ENCODE data around the gene ARHGEF10L.

The ARHGEF10L gene

DNA sequence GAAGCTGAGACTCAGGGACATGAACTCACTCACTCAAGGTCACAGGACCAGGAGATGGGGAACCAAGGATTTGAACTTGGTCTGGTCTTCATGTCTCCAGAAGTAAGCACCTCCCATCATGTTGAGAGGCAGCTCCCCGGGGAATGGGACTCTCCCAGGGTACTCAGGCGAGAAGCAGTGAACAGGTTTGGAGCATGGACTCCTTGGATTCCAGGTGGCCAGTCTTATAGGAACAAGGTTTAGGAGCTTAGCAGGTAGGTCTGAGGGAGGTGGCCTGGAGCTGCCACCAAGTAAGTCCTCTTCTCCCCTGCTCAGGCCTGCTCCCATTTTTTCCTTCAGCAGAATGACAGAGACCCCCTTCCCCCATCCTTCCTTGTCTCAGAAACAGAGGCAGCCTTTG, 14.9 kb upstream of the ARHGEF10L start:
- H3K9me3 ChIP-seq (ENCODE audit: control insufficient read depth, low read length), result no peaks in the 10 kb centered on the region
- no peak overlapping the region for H3K9ac ChIP-seq (ENCODE audit: low read length)
- peaks cover 9% of the 10 kb centered on the region for H3K27me3 ChIP-seq (replicated peaks; ENCODE audit: control insufficient read depth, insufficient read depth, low read length)
- H3K4me3 ChIP-seq (ENCODE audit: low read length), result no peak overlapping the region
- DNase-seq (ENCODE audit: low read depth), result no peak
- H3K4me1 ChIP-seq (ENCODE audit: control insufficient read depth, insufficient read depth, low read length), result peaks cover 20% of the 10 kb centered on the region
- no peaks in the 10 kb centered on the region for H3K36me3 ChIP-seq (ENCODE audit: control insufficient read depth, insufficient read depth, low read length, severe bottlenecking)

DNA sequence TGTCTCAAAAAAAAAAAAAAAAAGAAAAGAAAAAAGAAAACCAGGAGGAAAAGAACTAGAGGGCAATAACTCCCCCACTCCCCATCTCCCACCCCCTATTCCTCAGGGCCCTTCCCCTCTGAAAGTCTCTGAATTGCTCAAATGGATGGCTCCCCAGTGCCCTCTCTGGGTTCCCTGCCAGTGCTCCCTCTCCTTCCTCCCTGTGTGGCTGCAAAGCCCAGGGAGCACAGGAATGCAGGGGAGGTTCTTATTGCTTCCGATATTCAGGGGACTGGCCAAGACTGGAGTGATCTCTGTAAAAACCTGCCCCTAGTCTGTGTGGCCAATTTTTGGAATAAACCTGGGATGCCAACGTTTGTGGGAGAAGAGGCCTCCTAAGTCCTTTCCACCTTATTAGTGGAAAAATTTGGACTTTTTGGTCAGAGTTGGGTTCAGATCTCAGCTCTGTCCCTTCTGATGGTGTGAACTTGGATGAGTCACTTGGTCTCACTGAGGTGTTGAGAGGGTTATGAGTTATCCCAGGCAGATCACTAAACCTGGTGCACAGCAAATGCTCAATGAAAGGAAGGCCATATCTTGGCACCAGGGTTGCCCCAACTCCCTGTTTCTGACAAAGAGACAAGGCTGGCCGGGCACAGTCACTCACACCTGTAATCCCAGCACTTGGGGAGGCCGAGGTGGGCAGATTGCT, 13.4 kb upstream of the ARHGEF10L start:
- no peak for DNase-seq (ENCODE audit: low read depth)
- Histone ChIP-seq H3K4me3 (ENCODE audit: low read length) (no peak overlapping the region), H3K9ac (ENCODE audit: low read length) (no peak overlapping the region), H3K36me3 (ENCODE audit: control insufficient read depth, insufficient read depth, low read length, severe bottlenecking) (no peaks in the 10 kb centered on the region), H3K27me3 (replicated peaks; ENCODE audit: control insufficient read depth, insufficient read depth, low read length) (peaks cover 9% of the 10 kb centered on the region), H3K9me3 (ENCODE audit: control insufficient read depth, low read length) (no peaks in the 10 kb centered on the region), H3K4me1 (ENCODE audit: control insufficient read depth, insufficient read depth, low read length) (peaks cover 20% of the 10 kb centered on the region)

DNA sequence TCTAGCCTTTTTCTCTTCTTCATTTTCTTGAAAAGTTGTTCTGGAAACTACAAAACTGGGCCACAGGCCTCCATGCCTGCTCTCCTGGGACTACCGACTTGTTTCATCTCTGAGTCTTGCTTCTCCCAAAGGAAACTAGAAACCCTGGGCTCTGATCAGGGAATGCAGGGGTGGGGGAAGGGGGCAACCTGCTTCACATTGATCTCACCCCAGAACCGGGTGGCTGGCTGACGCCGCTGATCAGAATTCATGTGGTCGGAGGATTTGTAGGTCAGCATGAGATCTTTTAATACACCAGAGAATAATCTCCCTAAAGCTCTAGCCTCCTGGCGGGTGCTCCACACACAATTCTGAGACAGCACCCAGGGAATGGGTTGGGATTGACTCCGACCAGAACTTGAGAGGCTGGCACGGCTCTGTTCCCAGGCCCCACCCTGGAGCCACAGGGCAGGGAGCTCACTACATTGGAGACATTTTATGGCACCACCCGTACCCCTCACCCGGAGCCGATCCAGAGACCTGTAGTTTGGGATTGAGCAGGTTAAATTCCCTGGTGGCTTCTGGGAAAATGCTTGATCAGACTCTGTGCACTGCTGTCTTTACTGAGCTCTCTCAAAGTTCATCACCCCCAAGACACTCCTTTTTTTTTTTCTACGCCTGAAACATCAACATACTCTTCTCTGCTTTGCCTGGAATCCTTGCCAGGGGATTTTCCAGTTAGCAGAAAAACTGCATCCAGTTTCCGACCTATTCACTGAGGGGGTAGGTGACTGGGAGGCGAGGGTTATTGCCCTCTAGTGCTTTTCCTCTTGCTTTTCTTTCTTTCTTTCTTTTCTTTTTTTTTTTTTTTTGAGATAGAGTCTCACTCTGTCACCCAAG, 12.2 kb upstream of the ARHGEF10L start:
- Histone ChIP-seq H3K9ac (ENCODE audit: low read length) (peak overlapping the region; percentile 58), H3K4me3 (ENCODE audit: low read length) (no peak overlapping the region), H3K36me3 (ENCODE audit: control insufficient read depth, insufficient read depth, low read length, severe bottlenecking) (no peaks in the 10 kb centered on the region), H3K27me3 (replicated peaks; ENCODE audit: control insufficient read depth, insufficient read depth, low read length) (peaks cover 2% of the 10 kb centered on the region), H3K9me3 (ENCODE audit: control insufficient read depth, low read length) (no peaks in the 10 kb centered on the region), H3K4me1 (ENCODE audit: control insufficient read depth, insufficient read depth, low read length) (peaks cover 27% of the 10 kb centered on the region)
- peak; percentile 45 for DNase-seq (ENCODE audit: low read depth)

DNA sequence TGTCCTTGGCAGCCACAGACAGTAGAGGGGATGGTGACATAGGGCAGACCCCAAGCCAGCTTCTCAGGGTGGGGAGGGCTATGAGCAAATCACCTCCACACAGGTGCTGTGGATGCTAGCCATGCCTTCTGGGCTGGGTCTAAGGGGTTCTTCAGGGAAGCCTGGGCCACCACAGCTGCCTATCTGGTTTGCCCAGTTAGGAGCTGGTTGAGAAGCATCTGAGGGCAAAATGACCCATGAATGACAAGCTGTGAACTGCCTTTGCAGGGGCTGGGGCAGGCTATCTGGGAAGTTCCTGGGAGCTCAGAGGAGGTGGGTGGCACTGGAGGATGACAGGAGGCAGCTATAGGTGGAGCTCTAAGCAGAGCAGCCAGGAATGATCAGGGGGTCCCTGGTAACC, 10.1 kb upstream of the ARHGEF10L start:
- Histone ChIP-seq H3K36me3 (ENCODE audit: control insufficient read depth, insufficient read depth, low read length, severe bottlenecking) (no peaks in the 10 kb centered on the region), H3K9me3 (ENCODE audit: control insufficient read depth, low read length) (no peaks in the 10 kb centered on the region), H3K9ac (ENCODE audit: low read length) (no peak overlapping the region), H3K4me1 (ENCODE audit: control insufficient read depth, insufficient read depth, low read length) (peaks cover 25% of the 10 kb centered on the region), H3K27me3 (replicated peaks; ENCODE audit: control insufficient read depth, insufficient read depth, low read length) (no peaks in the 10 kb centered on the region), H3K4me3 (ENCODE audit: low read length) (no peak overlapping the region)
- DNase-seq (ENCODE audit: low read depth), result no peak

DNA sequence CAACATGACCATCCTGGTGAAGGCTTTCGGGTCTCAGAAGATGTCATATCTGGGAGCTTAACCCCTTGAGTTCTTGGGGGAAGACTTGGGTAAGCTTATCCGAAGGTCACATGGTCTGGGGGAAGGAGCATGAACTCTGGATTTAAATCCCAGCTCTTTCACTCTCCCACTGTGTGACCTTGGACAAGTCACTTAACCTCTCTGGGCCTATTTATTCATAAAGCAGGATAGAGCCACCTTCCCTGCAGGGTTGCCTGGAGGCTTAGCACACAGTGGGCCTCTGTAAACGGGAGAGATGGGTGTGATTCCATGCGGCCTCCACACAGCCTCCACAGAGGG, 8.2 kb upstream of the ARHGEF10L start:
- H3K9me3 ChIP-seq (ENCODE audit: control insufficient read depth, low read length), result no peaks in the 10 kb centered on the region
- no peak overlapping the region for H3K4me3 ChIP-seq (ENCODE audit: low read length)
- DNase-seq (ENCODE audit: low read depth), result no peak
- H3K4me1 ChIP-seq (ENCODE audit: control insufficient read depth, insufficient read depth, low read length), result peaks cover 24% of the 10 kb centered on the region
- no peak overlapping the region for H3K9ac ChIP-seq (ENCODE audit: low read length)
- no peaks in the 10 kb centered on the region for H3K36me3 ChIP-seq (ENCODE audit: control insufficient read depth, insufficient read depth, low read length, severe bottlenecking)
- no peaks in the 10 kb centered on the region for H3K27me3 ChIP-seq (replicated peaks; ENCODE audit: control insufficient read depth, insufficient read depth, low read length)

DNA sequence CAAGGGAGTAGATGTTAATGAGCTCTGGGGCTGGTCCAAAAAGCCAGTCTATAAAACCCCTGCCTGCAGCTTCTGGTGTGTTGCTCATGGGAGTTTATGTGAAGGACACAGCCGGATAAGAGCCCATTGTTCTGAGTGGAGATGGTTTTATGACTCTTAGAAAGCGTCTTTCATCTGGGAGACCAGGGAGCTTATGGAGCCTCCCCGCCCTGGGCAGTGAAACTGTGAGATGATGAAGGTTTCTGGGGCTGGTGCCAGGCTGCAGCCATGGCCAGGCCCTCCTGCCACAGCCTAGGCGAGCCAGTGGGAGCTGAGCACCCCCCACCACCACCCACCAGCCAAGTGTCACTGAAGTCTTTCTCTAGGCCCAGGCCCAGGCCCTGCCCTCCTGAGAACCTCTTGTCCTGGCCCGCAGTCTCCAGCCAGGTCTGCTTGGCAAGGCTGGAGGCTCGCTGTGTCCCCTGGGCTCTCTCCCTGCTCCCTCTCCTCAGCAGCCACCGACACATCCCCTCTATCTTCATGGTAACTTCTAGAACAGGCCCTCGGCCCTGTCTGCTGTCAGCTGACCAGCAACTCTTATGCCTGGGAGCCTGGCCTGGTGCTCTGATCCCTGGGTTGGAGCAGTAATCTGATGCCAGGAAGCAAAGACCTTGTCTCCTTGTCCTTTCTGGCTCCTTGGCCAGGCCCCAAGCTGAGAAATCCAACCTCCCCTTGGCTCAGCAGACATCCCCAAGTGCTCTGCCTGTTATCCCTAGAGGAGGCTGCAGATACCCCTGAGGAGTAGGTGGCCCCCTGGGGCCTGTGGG, 7.6 kb upstream of the ARHGEF10L start:
- no peaks in the 10 kb centered on the region for H3K27me3 ChIP-seq (replicated peaks; ENCODE audit: control insufficient read depth, insufficient read depth, low read length)
- H3K4me1 ChIP-seq (ENCODE audit: control insufficient read depth, insufficient read depth, low read length), result peaks cover 18% of the 10 kb centered on the region
- peak; percentile 43 for DNase-seq (ENCODE audit: low read depth)

DNA sequence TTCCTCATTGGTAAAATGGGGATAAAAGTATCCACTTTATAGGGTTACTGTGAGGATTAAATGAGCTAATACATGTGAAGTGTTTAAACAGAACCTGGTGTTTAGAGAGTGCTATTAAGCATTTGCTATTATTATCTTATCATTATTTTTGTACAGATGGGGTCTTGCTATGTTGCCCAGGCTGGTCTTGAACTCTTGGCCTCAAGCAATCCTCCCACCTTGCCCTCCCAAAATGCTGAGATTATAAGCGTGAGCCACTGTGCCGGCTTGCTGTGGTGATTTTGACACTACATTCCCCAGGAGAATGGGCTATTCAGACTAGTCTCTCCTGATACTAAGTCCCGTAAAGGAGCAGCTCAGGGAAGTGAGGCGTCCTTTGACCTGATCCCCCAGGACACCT, 6.3 kb upstream of the ARHGEF10L start:
- no peaks in the 10 kb centered on the region for H3K27me3 ChIP-seq (replicated peaks; ENCODE audit: control insufficient read depth, insufficient read depth, low read length)
- no peak overlapping the region for H3K9ac ChIP-seq (ENCODE audit: low read length)
- H3K36me3 ChIP-seq (ENCODE audit: control insufficient read depth, insufficient read depth, low read length, severe bottlenecking), result no peaks in the 10 kb centered on the region
- H3K9me3 ChIP-seq (ENCODE audit: control insufficient read depth, low read length), result no peaks in the 10 kb centered on the region
- H3K4me1 ChIP-seq (ENCODE audit: control insufficient read depth, insufficient read depth, low read length), result peaks cover 10% of the 10 kb centered on the region
- DNase-seq (ENCODE audit: low read depth), result no peak
- H3K4me3 ChIP-seq (ENCODE audit: low read length), result no peak overlapping the region

More for the DNA sequence above, 7.6 kb upstream of the ARHGEF10L start:
- Histone ChIP-seq H3K36me3 (ENCODE audit: control insufficient read depth, insufficient read depth, low read length, severe bottlenecking) (no peaks in the 10 kb centered on the region), H3K9ac (ENCODE audit: low read length) (peak overlapping the region; percentile 57), H3K4me3 (ENCODE audit: low read length) (no peak overlapping the region), H3K9me3 (ENCODE audit: control insufficient read depth, low read length) (no peaks in the 10 kb centered on the region)

DNA sequence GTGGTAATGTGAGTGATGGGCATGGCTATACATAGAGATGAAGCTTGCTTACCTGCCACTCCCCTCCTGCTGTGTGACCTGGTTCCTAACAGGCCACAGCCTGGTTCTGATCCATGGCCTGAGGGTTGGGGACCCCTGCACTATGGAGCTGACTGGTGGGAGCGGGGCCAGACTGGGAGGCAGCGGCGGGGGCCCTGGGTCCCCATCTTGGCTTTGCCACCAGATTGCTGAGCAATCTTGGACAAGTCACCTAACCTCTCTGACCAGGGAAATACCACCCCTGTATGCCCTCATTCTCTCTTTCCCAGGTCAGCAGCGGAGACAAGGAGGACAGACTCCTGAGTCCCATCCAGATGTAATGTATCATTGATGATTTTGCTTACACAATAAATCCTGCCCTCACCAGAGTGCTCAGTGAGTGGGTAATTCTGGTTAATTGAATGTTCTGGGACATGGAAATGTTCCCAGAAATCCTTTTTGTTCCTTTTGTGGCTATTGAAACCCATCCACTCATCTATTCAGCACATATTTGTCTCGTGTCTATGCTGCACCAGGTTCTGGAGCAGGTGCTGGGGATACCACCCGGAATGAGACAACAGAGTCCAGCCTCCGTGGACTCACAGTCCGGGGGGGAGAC, 4.1 kb upstream of the ARHGEF10L start:
- no peak for DNase-seq (ENCODE audit: low read depth)
- Histone ChIP-seq H3K4me3 (ENCODE audit: low read length) (no peak overlapping the region), H3K9ac (ENCODE audit: low read length) (no peak overlapping the region), H3K4me1 (ENCODE audit: control insufficient read depth, insufficient read depth, low read length) (peaks cover 21% of the 10 kb centered on the region), H3K9me3 (ENCODE audit: control insufficient read depth, low read length) (no peaks in the 10 kb centered on the region), H3K27me3 (replicated peaks; ENCODE audit: control insufficient read depth, insufficient read depth, low read length) (no peaks in the 10 kb centered on the region), H3K36me3 (ENCODE audit: control insufficient read depth, insufficient read depth, low read length, severe bottlenecking) (no peaks in the 10 kb centered on the region)

DNA sequence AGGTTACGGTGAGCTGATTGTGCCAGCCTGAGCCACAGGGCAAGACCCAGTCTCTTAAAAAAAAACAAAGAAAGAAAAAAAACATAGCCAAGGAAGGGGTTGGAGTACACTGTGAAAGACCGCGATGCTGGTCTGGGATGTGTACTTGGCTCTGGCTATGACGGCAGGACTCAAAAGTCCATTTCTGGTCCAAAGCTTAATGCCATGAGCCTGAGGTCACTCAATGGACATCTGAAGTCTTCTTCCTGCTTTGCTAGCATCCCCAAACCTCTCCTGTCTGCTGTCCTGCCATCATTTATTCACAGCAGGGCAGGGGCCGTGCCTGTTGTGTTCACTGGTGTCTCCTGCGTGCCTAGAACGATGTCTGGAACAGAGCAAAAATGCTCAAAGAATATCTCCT, 1.5 kb upstream of the ARHGEF10L start:
- H3K4me3 ChIP-seq (ENCODE audit: low read length), result no peak overlapping the region
- no peak for DNase-seq (ENCODE audit: low read depth)
- H3K9me3 ChIP-seq (ENCODE audit: control insufficient read depth, low read length), result no peaks in the 10 kb centered on the region
- no peaks in the 10 kb centered on the region for H3K36me3 ChIP-seq (ENCODE audit: control insufficient read depth, insufficient read depth, low read length, severe bottlenecking)
- H3K4me1 ChIP-seq (ENCODE audit: control insufficient read depth, insufficient read depth, low read length), result peaks cover 20% of the 10 kb centered on the region
- no peak overlapping the region for H3K9ac ChIP-seq (ENCODE audit: low read length)
- H3K27me3 ChIP-seq (replicated peaks; ENCODE audit: control insufficient read depth, insufficient read depth, low read length), result no peaks in the 10 kb centered on the region

DNA sequence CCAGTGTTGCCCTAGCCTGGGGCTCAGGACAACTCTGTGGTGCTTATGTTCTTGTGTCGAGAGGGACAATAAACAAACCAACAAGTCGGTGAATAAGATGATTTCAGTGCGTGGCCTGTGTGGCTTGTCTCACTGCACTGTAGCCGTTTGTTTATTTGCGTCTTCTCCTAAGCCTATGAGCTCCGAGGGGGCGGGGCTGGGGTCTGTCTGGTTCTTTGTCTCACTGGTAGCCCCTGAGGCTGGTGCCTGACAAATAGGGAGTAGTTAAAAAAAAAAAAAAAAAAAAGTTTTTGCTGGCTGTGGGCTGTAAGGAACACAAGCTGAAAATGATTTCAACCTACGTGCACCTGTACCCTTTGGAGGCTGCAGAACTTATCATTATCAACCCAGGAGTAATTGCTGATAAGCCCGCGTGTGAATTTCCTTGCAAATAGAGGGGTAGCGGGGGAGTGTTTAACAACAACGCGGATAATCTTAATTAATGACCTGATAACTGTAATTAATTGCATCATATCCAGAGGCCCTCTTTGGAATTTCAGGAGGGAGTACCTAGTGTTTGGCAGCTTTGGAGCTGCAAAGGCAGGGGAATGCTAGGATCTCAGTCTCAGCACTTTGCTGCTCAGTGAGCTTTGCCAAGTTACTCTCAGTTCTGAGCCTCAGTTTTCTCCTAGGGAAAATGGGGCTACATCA, 925 bp upstream of the ARHGEF10L start:
- no peaks in the 10 kb centered on the region for H3K36me3 ChIP-seq (ENCODE audit: control insufficient read depth, insufficient read depth, low read length, severe bottlenecking)
- H3K9ac ChIP-seq (ENCODE audit: low read length), result peak overlapping the region; percentile 74
- peak overlapping the region; percentile 65 for H3K4me3 ChIP-seq (ENCODE audit: low read length)
- H3K4me1 ChIP-seq (ENCODE audit: control insufficient read depth, insufficient read depth, low read length), result peaks cover 20% of the 10 kb centered on the region
- H3K9me3 ChIP-seq (ENCODE audit: control insufficient read depth, low read length), result no peaks in the 10 kb centered on the region
- H3K27me3 ChIP-seq (replicated peaks; ENCODE audit: control insufficient read depth, insufficient read depth, low read length), result no peaks in the 10 kb centered on the region
- DNase-seq (ENCODE audit: low read depth), result peak; percentile 44

Measured in adipocyte (in vitro differentiated cells).